ENCODE measurements around the gene CTSD.

The CTSD gene

DNA sequence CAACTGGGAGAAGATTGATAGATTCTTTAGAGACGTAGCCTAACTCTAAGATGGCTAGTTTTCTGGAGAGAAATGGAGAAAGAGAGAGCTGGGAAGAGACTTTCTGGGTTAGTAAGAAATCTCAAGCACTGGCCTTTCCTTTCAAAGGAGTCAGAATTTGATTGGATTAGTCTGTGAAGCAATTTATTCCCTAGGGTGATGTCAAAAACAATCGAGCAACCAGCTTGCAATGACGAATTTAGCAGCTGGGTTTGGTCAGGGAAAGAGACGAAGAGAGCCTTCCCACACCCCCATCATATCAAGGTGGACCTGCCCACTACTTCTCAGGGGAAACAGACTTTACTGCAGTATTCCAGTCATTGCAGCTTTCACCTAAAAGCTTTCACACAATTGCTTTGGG is 56.0 kb downstream of the CTSD start:
- DNase-seq = no peak
- intact Hi-C loops (cut with DNase I) = no loop called here

DNA sequence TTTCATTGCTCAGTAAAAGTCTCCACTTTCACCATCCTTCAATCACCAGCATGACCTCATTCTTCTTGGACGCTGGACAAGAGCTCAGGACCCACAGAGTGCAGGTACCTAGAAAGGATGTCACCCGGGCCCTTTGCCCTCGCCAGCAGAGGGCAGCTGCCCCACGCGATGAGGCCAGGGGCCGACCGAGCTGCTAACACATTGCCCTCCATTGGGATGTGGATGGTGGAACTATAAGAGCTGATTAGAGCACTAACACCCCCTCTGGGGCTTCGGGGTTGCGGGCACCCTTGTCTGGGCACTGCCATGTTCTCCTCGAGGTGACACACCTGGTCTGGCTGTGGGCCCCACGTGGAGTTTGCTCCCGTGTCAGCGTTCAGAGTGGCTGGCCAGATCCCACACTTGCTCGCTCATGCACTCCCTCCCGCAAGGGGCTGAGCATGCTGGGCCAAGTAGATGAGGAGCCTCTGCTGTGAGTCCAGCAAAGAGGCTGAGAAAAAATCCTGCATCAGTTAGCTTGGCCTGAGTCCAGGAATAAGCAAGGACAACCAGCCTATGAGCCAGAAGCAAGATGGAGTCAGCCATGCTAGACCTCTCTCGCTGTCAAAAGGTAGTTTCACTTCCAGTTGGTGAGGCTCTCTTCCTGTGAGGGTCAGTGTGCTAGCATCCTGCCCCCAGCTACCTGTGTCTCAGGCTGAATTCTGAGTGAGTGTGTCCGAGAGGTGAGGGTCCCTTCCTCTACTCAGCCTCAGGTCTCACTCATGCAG is 56.9 kb downstream of the CTSD start:
- DNase-seq = peak in 1 of 10 donors; percentile 80
- intact Hi-C loops (cut with DNase I) = no loop called here

DNA sequence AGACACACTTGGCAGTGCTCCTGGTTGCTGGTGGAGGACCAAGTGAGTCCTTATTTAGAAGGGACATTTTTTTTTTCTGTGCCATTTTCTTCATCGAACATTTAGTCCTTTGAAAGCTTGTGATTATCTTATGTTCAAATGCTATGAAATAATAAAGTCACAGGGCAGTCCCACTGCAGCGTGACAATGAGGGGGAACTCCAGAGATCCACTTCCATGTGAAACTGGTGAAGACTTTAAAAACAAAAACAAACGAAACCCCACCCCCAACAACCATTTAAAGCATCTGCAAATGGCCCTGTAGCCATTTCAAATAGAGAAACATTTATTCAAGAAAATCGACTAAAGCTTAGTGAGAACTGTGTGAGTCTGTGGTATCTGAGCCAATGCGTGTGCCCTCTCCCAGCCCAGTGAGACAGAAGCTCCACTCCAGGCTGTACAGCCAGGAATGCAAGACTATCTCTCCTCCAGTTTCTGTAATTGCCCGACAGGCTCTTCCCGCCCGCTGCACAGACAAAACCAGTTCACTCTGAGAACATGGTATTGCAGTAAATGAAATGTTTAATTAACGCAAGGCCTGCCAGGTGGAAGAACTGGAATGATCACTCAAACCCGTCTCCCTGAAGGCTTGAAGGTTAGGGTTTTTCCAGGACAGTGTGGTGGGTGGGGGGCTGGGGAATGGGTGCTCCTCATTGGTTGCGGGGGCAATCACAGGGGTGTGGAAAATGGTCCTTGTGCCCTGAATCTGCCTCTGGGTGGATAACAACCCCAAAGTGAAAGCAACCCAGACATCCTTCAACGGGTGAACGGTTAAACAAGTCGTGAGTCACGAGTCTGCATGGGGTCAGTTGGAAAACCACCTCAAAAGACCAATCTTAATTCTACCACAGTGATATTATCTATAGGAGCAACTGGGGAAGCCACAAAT is 58.3 kb downstream of the CTSD start:
- intact Hi-C loops (cut with DNase I) = no loop called here
- DNase-seq = no peak

DNA sequence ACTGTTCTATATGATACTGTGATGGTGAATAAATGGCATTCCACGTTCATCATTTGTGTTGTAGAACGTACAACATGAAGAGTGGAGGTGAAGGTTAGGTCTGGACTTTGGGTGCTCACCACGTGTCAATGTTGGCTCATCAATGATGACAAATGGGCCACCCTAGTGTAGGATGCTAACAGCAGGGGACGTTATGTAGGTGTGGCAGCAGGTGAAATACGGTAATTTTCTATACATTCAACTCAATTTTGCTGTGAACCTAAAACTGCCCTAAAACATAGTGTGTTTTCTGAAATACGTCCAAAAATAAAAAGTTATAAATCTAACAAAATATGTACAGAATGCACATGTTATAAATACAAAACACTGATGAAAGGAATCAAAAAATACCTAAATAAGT is 60.6 kb downstream of the CTSD start:
- intact Hi-C loops (cut with DNase I) = no loop called here
- no peak for DNase-seq

Measured in posterior cingulate gyrus (tissue), 11 donors.